K562 (cell line): Measurements from ENCODE around the gene C11orf65. TPM values are rescaled to one million over a fixed set of nuclear protein-coding genes. Genes with fewer than 3 reads are reported as not detected.

Experiments
- ARID1B ChIP-seq: fragments of 450-650 bp; IDR thresholded peaks from 2 replicates; pipeline ENCODE4 v1.6.1; 2016; ENCODE audit warnings: antibody characterized with exemption, mild to moderate bottlenecking, inconsistent platforms
- ARNT ChIP-seq, 2 experiments: fragments of 450-650 bp; IDR thresholded peaks; 2 replicates each; pipeline ENCODE4 v1.6.1; 2016; ENCODE audit warnings: mild to moderate bottlenecking in 1 of 2
- CLOCK ChIP-seq: fragments of 250-450 bp; sonication (Bioruptor Pico); IDR thresholded peaks from 2 replicates; pipeline ENCODE4 v1.4.0; 2020; ENCODE audit warnings: mild to moderate bottlenecking, moderate library complexity, borderline replicate concordance
- DNMT1 ChIP-seq: fragments of 450-650 bp; IDR thresholded peaks from 2 replicates; pipeline ENCODE4 v1.6.1; 2016; ENCODE audit warnings: antibody characterized with exemption, mild to moderate bottlenecking
- FOXJ2 ChIP-seq: fragments of 200-800 bp; sonication (Bioruptor generic); IDR thresholded peaks from 2 replicates; pipeline ENCODE4 v1.6.1; 2016; ENCODE audit warnings: missing genetic modification characterization, missing compliant biosample characterization
- FOXJ3 ChIP-seq: sonication (generic); formaldehyde crosslinking; IDR thresholded peaks from 2 replicates; pipeline ENCODE4 v1.4.0; 2020; ENCODE audit warnings: mild to moderate bottlenecking, missing genetic modification reagents
- FOXP4 ChIP-seq: sonication (generic); formaldehyde crosslinking; IDR thresholded peaks from 2 replicates; pipeline ENCODE4 v1.8.0; 2022; ENCODE audit warnings: mild to moderate bottlenecking, missing genetic modification reagents, borderline replicate concordance
- ILF3 ChIP-seq: fragments of 450-650 bp; IDR thresholded peaks from 2 replicates; pipeline ENCODE4 v1.6.1; 2018; ENCODE audit warnings: antibody characterized with exemption, mild to moderate bottlenecking, moderate library complexity, borderline replicate concordance
- ILK ChIP-seq: fragments of 450-650 bp; IDR thresholded peaks from 2 replicates; pipeline ENCODE4 v1.6.1; 2016; ENCODE audit warnings: missing genetic modification characterization, low read depth, mild to moderate bottlenecking, missing compliant biosample characterization, moderate library complexity, borderline replicate concordance
- MAZ ChIP-seq, 2 experiments: fragments of 450-650 bp in 1 of 2; sonication (generic) in 1 of 2; formaldehyde crosslinking; IDR thresholded peaks in 1 of 2; conservative IDR thresholded peaks in 1 of 2; 2 replicates each; pipeline versions ENCODE4 v1.4.0 to v1.5.0; 2020; ENCODE audit warnings: mild to moderate bottlenecking in 1 of 2, missing genetic modification reagents in 1 of 2
- PCBP1 ChIP-seq: fragments of 200-400 bp; formaldehyde crosslinking; IDR thresholded peaks from 2 replicates; pipeline ENCODE4 v1.6.1; 2018; ENCODE audit warnings: mild to moderate bottlenecking, low read depth, low read length; ENCODE audit not compliant: poor library complexity, severe bottlenecking
- PYGO2 ChIP-seq: fragments of 450-650 bp; IDR thresholded peaks from 2 replicates; pipeline ENCODE4 v1.6.1; 2016; ENCODE audit warnings: mild to moderate bottlenecking, missing genetic modification characterization, moderate library complexity, missing compliant biosample characterization
- SMAD4 ChIP-seq: fragments of 250-450 bp; sonication (Bioruptor Pico); conservative IDR thresholded peaks from 2 replicates; pipeline ENCODE4 v1.8.0; 2021; ENCODE audit warnings: inconsistent platforms, mild to moderate bottlenecking, moderate library complexity
- SPI1 ChIP-seq: IDR thresholded peaks from 2 replicates; pipeline ENCODE4 v1.6.1; 2011; ENCODE audit warnings: low read depth, low read length, control low read depth, borderline replicate concordance
- YBX1 ChIP-seq: fragments of 450-650 bp; IDR thresholded peaks from 2 replicates; pipeline ENCODE4 v1.7.1; 2016; ENCODE audit warnings: mild to moderate bottlenecking
- ZNF41 ChIP-seq: fragments of 250-450 bp; sonication (Bioruptor Pico); conservative IDR thresholded peaks from 2 replicates; pipeline ENCODE4 v1.4.0; 2020; ENCODE audit warnings: mild to moderate bottlenecking
- ZNF512 ChIP-seq: IDR thresholded peaks from 2 replicates; pipeline ENCODE4 v1.6.1; 2016; ENCODE audit warnings: missing genetic modification characterization, missing compliant biosample characterization
- ZNF639 ChIP-seq, 2 experiments: fragments of 200-800 bp in 1 of 2; sonication (Bioruptor generic) in 1 of 2; sonication (generic) in 1 of 2; formaldehyde crosslinking in 1 of 2; IDR thresholded peaks in 1 of 2; conservative IDR thresholded peaks in 1 of 2; 2 replicates each; pipeline versions ENCODE4 v1.5.0 to v1.6.1; 2016 to 2020; ENCODE audit warnings: missing compliant biosample characterization in 1 of 2, missing genetic modification characterization in 1 of 2, missing genetic modification reagents in 1 of 2
- polyA plus RNA-seq, 8 experiments: library from polyadenylated mRNA; depleted of rRNA in 4 of 8; stranded (reverse) in 5 of 8; unstranded in 3 of 8; fragments of >200 nt; fragmentation: Nextera tagmentation in 2 of 8; fragmentation: Illumina TruSeq in 1 of 8; extraction: Ambion mirVana in 2 of 8; extraction: Trizol in 1 of 8; gene quantifications; 2 replicates each; pipeline versions ENCODE4 v1.2.1 to v1.2.3, GENCODE V29; 2011 to 2014; ENCODE audit warnings: inconsistent platforms in 1 of 8, missing spikeins in 1 of 8
- total RNA-seq, 7 experiments: library from RNA; depleted of rRNA in 6 of 7; stranded (reverse); fragments of >200 nt in 6 of 7; fragmentation: Illumina TruSeq in 2 of 7; extraction: Trizol in 2 of 7; gene quantifications; 2 replicates each; pipeline versions ENCODE4 v1.2.1 to v1.2.3, GENCODE V29; 2011 to 2021; ENCODE audit warnings: low replicate concordance in 1 of 7

C11orf65 gene
- total and polyA plus RNA-seq, 9 of the 15 experiments (the other 6 are each of a cell fraction or from before 2014, with no cell fraction given): 1.0 to 2.1 (median 1.2) TPM

GRCh38 chr11:108497317-108498045 lies 30.2 kb upstream of the C11orf65 start (continued):
- TF ChIP-seq FOXJ2 (tag) (no peak), YBX1 (no peak), ZNF41 (CRISPR knock-in tag) (no peak), FOXP4 (CRISPR knock-in tag) (no peak), ZNF639 (CRISPR knock-in tag; conservative IDR thresholded peaks at IDR 0.05 in 1 of 2, IDR thresholded peaks at IDR 0.05 in 1 of 2) (no peak), ARID1B (peak; percentile 80), CLOCK (no peak), PYGO2 (no peak), FOXJ3 (CRISPR knock-in tag) (no peak), MAZ (CRISPR knock-in tag; conservative IDR thresholded peaks at IDR 0.05 in 1 of 2, IDR thresholded peaks at IDR 0.05 in 1 of 2) (peak in 1 of 2 experiments; percentile 54; a peak in 1 of 4 replicates), ZNF512 (tag) (no peak), ARNT (IDR thresholded peaks at IDR 0.05) (peak in 1 of 2 experiments; percentile 73; a peak in 2 of 4 replicates), DNMT1 (no peak), ILF3 (no peak), ILK (tag) (no peak), SMAD4 (CRISPR knock-in tag) (no peak), PCBP1 (no peak), SPI1 (peak; percentile 75)
